HUES64 (cell line): Measurements from ENCODE around the gene VWA1.
"Not testable (repeated sequence)": the region's sequence is repeated elsewhere in the genome, so short reads cannot be mapped to it uniquely, and the experiment has no call there.

Experiments
- H3K27ac ChIP-seq: 2 replicates; pipeline ENCODE4 v1.7.0; 2013; ENCODE audit warnings: low read depth, low read length, inconsistent platforms
- H3K27me3 ChIP-seq: 2 replicates; pipeline ENCODE4 v1.6.1; 2013; ENCODE audit warnings: mild to moderate bottlenecking, low read length; ENCODE audit not compliant: insufficient read depth
- H3K36me3 ChIP-seq: 2 replicates; pipeline ENCODE4 v1.6.1; 2013; ENCODE audit warnings: mild to moderate bottlenecking, low read length; ENCODE audit not compliant: insufficient read depth
- H3K4me1 ChIP-seq: 2 replicates; pipeline ENCODE4 v1.6.1; 2013; ENCODE audit warnings: mild to moderate bottlenecking, low read length, moderate library complexity; ENCODE audit not compliant: insufficient read depth
- H3K4me3 ChIP-seq: 2 replicates; pipeline ENCODE4 v1.5.1; 2013; ENCODE audit warnings: mild to moderate bottlenecking, low read length, moderate library complexity
- H3K9ac ChIP-seq: 2 replicates; pipeline ENCODE4 v1.6.1; 2013; ENCODE audit warnings: mild to moderate bottlenecking, low read depth, low read length
- H3K9me3 ChIP-seq: 2 replicates; pipeline ENCODE4 v1.6.1; 2013; ENCODE audit warnings: low read depth, low read length; ENCODE audit not compliant: insufficient read depth
- WGBS: fragments of 150-250, 120-280 bp; methylation state at CpG from one replicate; pipeline ENCODE4 v1.1.7; 2013; ENCODE audit warnings: missing lambda C conversion rate; 5-methylcytosine and 5-hydroxymethylcytosine counted together

Gene VWA1

DNA sequence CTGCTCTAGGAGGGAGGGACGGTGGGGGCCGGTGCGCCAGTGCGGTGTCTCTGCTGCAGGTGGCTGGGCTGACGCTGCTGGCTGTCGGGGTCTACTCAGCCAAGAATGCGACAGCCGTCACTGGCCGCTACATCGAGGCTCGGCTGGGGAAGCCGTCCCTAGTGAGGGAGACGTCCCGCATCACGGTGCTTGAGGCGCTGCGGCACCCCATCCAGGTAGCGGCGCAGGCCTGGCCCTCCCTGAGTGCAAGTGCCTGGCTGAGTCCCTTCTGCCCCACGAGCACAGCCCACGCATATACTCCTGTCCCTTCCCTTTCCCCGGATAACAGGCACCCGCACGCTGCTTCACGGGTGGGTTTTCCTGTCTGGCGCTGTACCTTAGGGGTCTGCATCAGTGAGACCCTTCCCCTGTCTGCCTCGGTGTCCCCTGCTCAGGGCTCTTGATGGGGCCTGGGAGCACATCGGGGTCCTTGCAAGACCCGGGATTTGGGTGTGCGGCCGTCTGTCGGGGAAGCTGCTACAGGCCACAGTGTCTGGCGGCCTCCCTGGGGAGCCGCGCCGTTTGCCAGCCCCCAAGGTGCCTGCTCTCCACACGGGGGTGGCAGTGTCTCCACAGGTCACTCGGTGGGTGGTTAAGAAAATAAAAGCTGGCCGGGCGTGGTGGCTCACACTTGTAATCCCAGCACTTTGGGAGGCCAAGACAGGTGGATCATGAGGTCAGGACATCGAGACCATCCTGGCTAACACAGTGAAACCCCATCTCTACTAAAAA is 19.0 kb downstream of the VWA1 start:
- H3K4me3 ChIP-seq, H3K27me3 ChIP-seq, H3K9me3 ChIP-seq, H3K9ac ChIP-seq, H3K36me3 ChIP-seq, H3K27ac ChIP-seq, H3K4me1 ChIP-seq: not testable (repeated sequence)
- WGBS, result 92% methylated on average over 37 of the region's 41 CpGs

GRCh38 chr1:1455366-1455884 is 19.9 kb downstream of the VWA1 start:
- Histone ChIP-seq H3K27me3 (no peaks in the 10 kb centered on the region), H3K9ac (no peak overlapping the region), H3K9me3 (no peaks in the 10 kb centered on the region), H3K4me1 (no peaks in the 10 kb centered on the region), H3K36me3 (no peaks in the 10 kb centered on the region), H3K27ac (no peak overlapping the region), H3K4me3 (no peak overlapping the region)
- WGBS, result 92% methylated on average over 30 of the region's 30 CpGs

DNA sequence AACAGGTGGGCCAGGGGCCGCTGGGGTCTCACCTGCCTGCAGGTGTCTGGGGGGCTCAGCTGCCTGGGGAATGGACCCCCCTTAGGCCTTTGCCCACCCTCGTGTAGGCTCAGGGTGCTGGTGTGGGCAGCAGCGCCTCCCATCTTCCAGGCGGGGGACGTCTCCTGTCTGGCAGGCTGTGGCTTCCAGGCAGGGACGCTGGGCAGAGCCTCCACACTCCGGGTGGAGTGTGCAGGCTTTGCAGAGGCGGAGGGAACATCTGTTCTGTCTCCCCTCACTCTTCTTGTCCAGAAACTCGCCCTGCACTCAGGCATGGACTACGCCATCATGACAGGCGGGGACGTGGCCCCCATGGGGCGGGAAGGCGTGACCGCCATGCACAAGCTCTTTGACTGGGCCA is 20.4 kb downstream of the VWA1 start:
- WGBS, result 88% methylated on average over 1 of the region's 15 CpGs
- not testable (repeated sequence) for H3K4me1 ChIP-seq, H3K27ac ChIP-seq, H3K36me3 ChIP-seq, H3K27me3 ChIP-seq, H3K4me3 ChIP-seq, H3K9me3 ChIP-seq, H3K9ac ChIP-seq

DNA sequence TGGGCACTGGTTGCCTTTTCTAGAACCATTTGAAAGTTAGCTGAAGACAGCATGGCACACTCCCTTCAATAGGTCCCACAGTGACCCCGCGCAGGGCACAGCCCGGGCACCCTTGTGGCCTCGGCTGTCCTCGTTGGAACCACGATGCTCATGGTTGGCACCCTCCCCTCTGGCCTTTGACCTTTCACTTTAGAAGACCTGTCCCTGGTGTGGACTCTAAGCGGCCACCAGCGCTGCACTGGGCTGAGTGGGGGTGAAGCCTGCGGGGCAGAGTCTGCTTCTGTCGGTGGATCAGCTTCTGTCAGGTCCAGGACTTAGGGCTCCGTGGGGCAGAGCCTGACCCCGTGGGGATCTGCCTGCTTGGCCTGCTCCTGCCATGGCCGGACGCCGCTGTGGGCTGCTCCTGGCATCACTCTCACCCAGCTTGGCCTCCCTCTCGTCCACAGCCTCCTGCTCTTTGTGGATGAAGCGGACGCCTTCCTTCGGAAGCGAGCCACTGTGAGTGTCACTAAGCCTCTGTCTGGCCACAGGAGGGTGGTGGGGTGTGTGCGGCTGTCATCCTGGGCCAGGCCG is 21.3 kb downstream of the VWA1 start:
- not testable (repeated sequence) for H3K4me1 ChIP-seq, H3K9ac ChIP-seq, H3K27me3 ChIP-seq, H3K27ac ChIP-seq, H3K9me3 ChIP-seq, H3K36me3 ChIP-seq, H3K4me3 ChIP-seq
- WGBS, result 96% methylated on average over 17 of the region's 22 CpGs

GRCh38 chr1:1459156-1459555 is 23.7 kb downstream of the VWA1 start:
- H3K4me1 ChIP-seq, H3K4me3 ChIP-seq, H3K27ac ChIP-seq, H3K27me3 ChIP-seq, H3K36me3 ChIP-seq, H3K9ac ChIP-seq, H3K9me3 ChIP-seq: not testable (repeated sequence)
- 96% methylated on average over 15 of the region's 19 CpGs for WGBS

- not testable (repeated sequence) for H3K9me3 ChIP-seq, H3K27me3 ChIP-seq
Measured at GRCh38 chr1:1459711-1460110, 24.2 kb downstream of the VWA1 start.

GRCh38 chr1:1460540-1461130 is 25.1 kb downstream of the VWA1 start:
- Histone ChIP-seq H3K4me3 (no peak overlapping the region), H3K27ac (no peak overlapping the region), H3K4me1 (no peaks in the 10 kb centered on the region), H3K27me3 (no peaks in the 10 kb centered on the region), H3K9me3 (0 out of 2 replicates have a peak, but pooled peaks cover 3% of the 10 kb centered on the region), H3K9ac (no peak overlapping the region), H3K36me3 (no peaks in the 10 kb centered on the region)
- WGBS, result 92% methylated on average over 27 of the region's 27 CpGs

More at GRCh38 chr1:1459711-1460110, 24.2 kb downstream of the VWA1 start:
- not testable (repeated sequence) for H3K36me3 ChIP-seq, H3K27ac ChIP-seq, H3K9ac ChIP-seq, H3K4me1 ChIP-seq, H3K4me3 ChIP-seq
- 92% methylated on average over 14 of the region's 14 CpGs for WGBS

DNA sequence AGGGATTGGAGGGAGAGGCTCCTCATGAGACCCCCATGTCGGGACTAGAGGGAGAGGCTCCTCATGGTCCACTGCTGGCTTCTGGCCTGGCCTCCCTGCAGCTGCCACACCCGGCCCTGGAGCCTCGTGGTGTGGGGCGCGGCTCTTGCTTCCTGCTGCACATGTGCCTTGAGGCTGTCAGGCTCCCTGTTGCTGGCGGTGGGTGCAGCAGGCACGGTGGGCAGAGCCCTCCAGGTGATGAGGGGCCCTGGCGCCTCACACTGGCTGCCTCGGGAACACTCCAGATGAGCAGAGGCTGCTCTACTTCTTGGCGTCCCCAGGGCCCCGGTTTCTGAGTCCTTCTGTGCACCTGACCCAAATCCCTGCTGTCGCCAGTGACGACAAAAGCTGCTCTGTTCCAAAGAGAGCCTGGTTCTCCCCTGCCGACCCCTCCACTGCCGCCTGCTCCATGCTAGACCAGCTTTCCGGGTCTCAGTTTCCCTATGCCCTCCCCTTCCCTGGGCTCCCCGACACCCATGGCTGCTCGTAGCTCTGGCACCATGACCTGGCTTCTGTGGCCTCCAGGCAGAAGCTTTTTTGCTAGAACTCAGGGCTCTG is 26.3 kb downstream of the VWA1 start:
- no peaks in the 10 kb centered on the region for H3K36me3 ChIP-seq
- H3K9me3 ChIP-seq, result 0 out of 2 replicates have a peak, but pooled peaks cover 3% of the 10 kb centered on the region
- no peaks in the 10 kb centered on the region for H3K4me1 ChIP-seq
- H3K27ac ChIP-seq, result no peak overlapping the region
- no peak overlapping the region for H3K4me3 ChIP-seq
- H3K27me3 ChIP-seq, result no peaks in the 10 kb centered on the region
- WGBS, result 88% methylated on average over 18 of the region's 18 CpGs
- no peak overlapping the region for H3K9ac ChIP-seq

GRCh38 chr1:1462318-1462966 is 27.0 kb downstream of the VWA1 start:
- Histone ChIP-seq H3K9ac (no peak overlapping the region), H3K4me3 (no peak overlapping the region), H3K27me3 (no peaks in the 10 kb centered on the region), H3K9me3 (0 out of 2 replicates have a peak, but pooled peaks cover 3% of the 10 kb centered on the region), H3K27ac (no peak overlapping the region), H3K36me3 (no peaks in the 10 kb centered on the region), H3K4me1 (no peaks in the 10 kb centered on the region)
- WGBS, result 88% methylated on average over 26 of the region's 26 CpGs

- Histone ChIP-seq H3K27me3 (no peaks in the 10 kb centered on the region), H3K27ac (no peak overlapping the region), H3K9me3 (0 out of 2 replicates have a peak, but pooled peaks cover 3% of the 10 kb centered on the region), H3K36me3 (no peaks in the 10 kb centered on the region), H3K4me1 (no peaks in the 10 kb centered on the region), H3K4me3 (no peak overlapping the region), H3K9ac (no peak overlapping the region)
- 88% methylated on average over 7 of the region's 7 CpGs for WGBS
Measured at GRCh38 chr1:1463312-1463711, 27.8 kb downstream of the VWA1 start.
